Adrenal gland (tissue), 12 donors: ENCODE data around the gene PSME1. TPM values are rescaled to one million over a fixed set of nuclear protein-coding genes. Genes with fewer than 3 reads are reported as not detected.

Experiments
- DNase-seq, 7 donors: peaks; one replicate each; pipeline ENCODE4 v3.0.0-alpha.2; 2019 to 2020
- H3K27ac ChIP-seq, 5 donors: fragments of 200-600 bp; sonication (generic) in 4 of 5; 1 replicate in 3 of 5; 2 replicates in 2 of 5; pipeline versions ENCODE4 v1.5.1 to v1.8.0; 2016 to 2020; ENCODE audit warnings: mild to moderate bottlenecking in 1 of 5
- H3K27me3 ChIP-seq: fragments of 200-600 bp; 2 replicates; pipeline ENCODE4 v1.8.0; 2021
- H3K36me3 ChIP-seq, 2 donors: fragments of 200-600 bp; replicated peaks in 1 of 2; 1 replicate in 1 of 2; 2 replicates in 1 of 2; pipeline versions ENCODE4 v1.5.1 to v1.8.0; 2018 to 2022
- H3K4me1 ChIP-seq, 2 donors: fragments of 200-600 bp; replicated peaks in 1 of 2; 1 replicate in 1 of 2; 2 replicates in 1 of 2; pipeline versions ENCODE4 v1.5.1 to v1.8.0; 2018 to 2021
- H3K4me3 ChIP-seq, 4 donors: fragments of 200-600 bp; sonication (generic) in 3 of 4; one replicate each; pipeline ENCODE4 v1.5.1; 2016 to 2018
- H3K9me3 ChIP-seq, 3 donors: fragments of 200-600 bp; sonication (generic) in 1 of 3; replicated peaks in 1 of 3; 1 replicate in 2 of 3; 2 replicates in 1 of 3; pipeline versions ENCODE4 v1.5.1 to v1.8.0; 2016 to 2021
- POLR2A ChIP-seq, 2 donors: fragments of 450-650 bp; IDR thresholded peaks; one replicate each; pipeline ENCODE4 v1.6.1; 2017; ENCODE audit warnings: antibody characterized with exemption in 2 of 2, mild to moderate bottlenecking in 2 of 2, moderate library complexity in 1 of 2
- WGBS, 4 donors: extraction: QIAGEN DNeasy Blood & Tissue Kit in 2 of 4; methylation state at CpG; one replicate each; pipeline versions ENCODE4 v1.1.5 to v1.1.7; 2013 to 2017; 5-methylcytosine and 5-hydroxymethylcytosine counted together
- intact Hi-C, 2 donors: fragments of 100-400 bp; cut with DNase I; formaldehyde crosslinking; loops; one replicate each; pipeline versions ENCODE4 v1.14.1 to v1.15.0; 2022 to 2023
- polyA plus RNA-seq, 3 donors: library from polyadenylated mRNA; stranded (reverse); fragments of 200-250 nt in 2 of 3; fragments of 350-450 nt in 1 of 3; fragmentation: Illumina TruSeq in 1 of 3; extraction: RNeasy Lipid Tissue Mini Kit (QIAGEN cat#74804) in 1 of 3; gene quantifications; one replicate each; pipeline ENCODE4 v1.2.3, GENCODE V29; 2013 to 2014
- total RNA-seq, 9 donors: library from RNA; depleted of rRNA in 4 of 9; stranded (reverse); fragments of >200 nt in 4 of 9; fragments of 120-200 nt in 1 of 9; fragmentation: NEBNext Ultra II Directional in 1 of 9; extraction: Animal tissue kit (Norgen Biotek cat#: 25700) in 1 of 9; gene quantifications; one replicate each; pipeline versions ENCODE4 v1.1.0 to v1.2.4, GENCODE V29; 2013 to 2023
- TF ChIP-seq, protein P1 (sequence below), 6 experiments: fragments of 450-650 bp in 4 of 6; fragments of 200-600 bp in 2 of 6; sonication (generic) in 1 of 6; IDR thresholded peaks; 1 replicate in 5 of 6; 2 replicates in 1 of 6; pipeline versions ENCODE4 v1.5.1 to v1.8.0; 2016 to 2021; ENCODE audit warnings: antibody characterized with exemption in 6 of 6, mild to moderate bottlenecking in 2 of 6, moderate library complexity in 1 of 6
- donor health status: healthy with polysubstance abuse.
- donor health status: Bipolar disorder and iron deficiency.
- donor health status: DM: yes; HTN: yes; CAD: no.
- donor health status: DM: no; HTN: no; CAD: no.
- donor health status: DM: no; HTN: no; CAD: no.
- donor health status: DM: yes; HTN: yes; CAD: no.

PSME1 gene
- total and polyA plus RNA-seq, 12 donors: 205 to 386 (median 283) TPM

- DNase-seq: no peak
- 84 to 91% (median 89%) methylated on average over 3 of the region's 3 CpGs for WGBS, 4 donors
- no peaks in the 10 kb centered on the region for H3K9me3 ChIP-seq
- H3K27me3 ChIP-seq: no peaks in the 10 kb centered on the region
- H3K27ac ChIP-seq: no peak overlapping the region
- intact Hi-C loops: no loop called here
- H3K4me1 ChIP-seq: peaks cover 16 to 33% of the 10 kb centered on the region in 2 donors
- H3K36me3 ChIP-seq: peaks cover 0 to 55% of the 10 kb centered on the region in 2 donors
- TF ChIP-seq, protein P1, sequence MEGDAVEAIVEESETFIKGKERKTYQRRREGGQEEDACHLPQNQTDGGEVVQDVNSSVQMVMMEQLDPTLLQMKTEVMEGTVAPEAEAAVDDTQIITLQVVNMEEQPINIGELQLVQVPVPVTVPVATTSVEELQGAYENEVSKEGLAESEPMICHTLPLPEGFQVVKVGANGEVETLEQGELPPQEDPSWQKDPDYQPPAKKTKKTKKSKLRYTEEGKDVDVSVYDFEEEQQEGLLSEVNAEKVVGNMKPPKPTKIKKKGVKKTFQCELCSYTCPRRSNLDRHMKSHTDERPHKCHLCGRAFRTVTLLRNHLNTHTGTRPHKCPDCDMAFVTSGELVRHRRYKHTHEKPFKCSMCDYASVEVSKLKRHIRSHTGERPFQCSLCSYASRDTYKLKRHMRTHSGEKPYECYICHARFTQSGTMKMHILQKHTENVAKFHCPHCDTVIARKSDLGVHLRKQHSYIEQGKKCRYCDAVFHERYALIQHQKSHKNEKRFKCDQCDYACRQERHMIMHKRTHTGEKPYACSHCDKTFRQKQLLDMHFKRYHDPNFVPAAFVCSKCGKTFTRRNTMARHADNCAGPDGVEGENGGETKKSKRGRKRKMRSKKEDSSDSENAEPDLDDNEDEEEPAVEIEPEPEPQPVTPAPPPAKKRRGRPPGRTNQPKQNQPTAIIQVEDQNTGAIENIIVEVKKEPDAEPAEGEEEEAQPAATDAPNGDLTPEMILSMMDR (IDR thresholded peaks at IDR 0.05): no peak
- no peak for TF ChIP-seq POLR2A (IDR thresholded peaks at IDR 0.05)
- no peak overlapping the region for H3K4me3 ChIP-seq
These were observed 13.4 kb downstream of the PSME1 start for GRCh38 chr14:24149302-24149969.

DNA sequence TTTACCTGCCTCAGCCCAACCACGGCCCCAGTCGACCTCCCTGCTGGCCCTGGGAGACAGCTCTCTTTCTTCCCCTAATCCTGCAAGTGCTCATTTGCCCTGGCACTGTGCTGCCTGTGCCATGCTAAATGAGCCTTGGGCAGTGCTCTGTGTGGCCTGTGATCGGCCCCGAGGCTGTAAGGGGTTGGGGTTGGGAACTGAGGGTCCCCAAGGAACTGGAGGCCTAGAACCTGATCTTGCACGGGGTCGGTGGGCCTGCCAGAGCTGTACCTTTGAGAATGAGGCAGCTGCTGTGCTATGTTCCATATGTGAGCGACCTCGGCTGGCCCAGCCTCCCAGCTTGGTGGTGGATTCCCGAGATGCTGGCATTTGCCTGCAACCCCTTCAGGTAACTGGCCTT lies 14.1 kb downstream of the PSME1 start:
- peaks cover 0 to 56% of the 10 kb centered on the region in 2 donors for H3K36me3 ChIP-seq
- peaks cover 16 to 26% of the 10 kb centered on the region in 2 donors for H3K4me1 ChIP-seq
- 88 to 95% (median 89%) methylated on average over 5 to 9 of the region's 9 CpGs for WGBS, 4 donors
- H3K27me3 ChIP-seq: no peaks in the 10 kb centered on the region
- intact Hi-C loops: loop anchor here in 1 of 2 donors (10.0 kb wide), 1 partner anchor 85 kb away; no protein-coding TSS in a partner anchor
- H3K4me3 ChIP-seq: no peak overlapping the region
- H3K9me3 ChIP-seq: no peaks in the 10 kb centered on the region
- TF ChIP-seq, protein P1 (IDR thresholded peaks at IDR 0.05): no peak
- no peak for TF ChIP-seq POLR2A (IDR thresholded peaks at IDR 0.05)
- DNase-seq: no peak
- no peak overlapping the region for H3K27ac ChIP-seq

GRCh38 chr14:24150567-24150966 lies 14.6 kb downstream of the PSME1 start:
- no peak for DNase-seq
- Histone ChIP-seq H3K4me1 (peaks cover 12 to 21% of the 10 kb centered on the region in 2 donors), H3K27me3 (no peaks in the 10 kb centered on the region), H3K27ac (no peak overlapping the region), H3K36me3 (peaks cover 0 to 61% of the 10 kb centered on the region in 2 donors), H3K9me3 (no peaks in the 10 kb centered on the region), H3K4me3 (no peak overlapping the region)
- TF ChIP-seq, protein P1 (IDR thresholded peaks at IDR 0.05): no peak
- no peak for TF ChIP-seq POLR2A (IDR thresholded peaks at IDR 0.05)
- WGBS, 4 donors: 81 to 100% (median 89%) methylated on average over 5 to 9 of the region's 9 CpGs
- intact Hi-C loops: loop anchor here in 1 of 2 donors (10.0 kb wide), 1 partner anchor 86 kb away; no protein-coding TSS in a partner anchor

DNA sequence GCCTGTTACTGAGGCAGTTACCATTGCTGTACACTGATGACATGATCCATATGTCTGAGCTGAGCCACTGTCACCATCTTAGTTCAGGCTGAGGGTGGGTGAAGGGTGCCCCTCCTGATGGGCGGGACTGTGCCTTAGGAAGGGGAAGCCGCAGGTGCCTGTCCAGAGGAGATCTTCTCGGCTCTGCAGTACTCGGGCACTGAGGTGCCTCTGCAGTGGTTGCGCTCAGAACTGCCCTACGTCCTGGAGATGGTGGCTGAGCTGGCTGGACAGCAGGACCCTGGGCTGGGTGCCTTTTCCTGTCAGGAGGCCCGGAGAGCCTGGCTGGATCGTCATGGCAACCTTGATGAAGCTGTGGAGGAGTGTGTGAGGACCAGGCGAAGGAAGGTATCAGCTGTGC lies 15.0 kb downstream of the PSME1 start:
- TF ChIP-seq, protein P1 (IDR thresholded peaks at IDR 0.05): no peak
- TF ChIP-seq POLR2A (IDR thresholded peaks at IDR 0.05): no peak
- Histone ChIP-seq H3K27ac (no peak overlapping the region), H3K27me3 (no peaks in the 10 kb centered on the region), H3K4me3 (no peak overlapping the region), H3K4me1 (peaks cover 7 to 17% of the 10 kb centered on the region in 2 donors), H3K9me3 (no peaks in the 10 kb centered on the region), H3K36me3 (peaks cover 0 to 65% of the 10 kb centered on the region in 2 donors)
- WGBS, 4 donors: 76 to 84% (median 80%) methylated on average over 4 to 9 of the region's 9 CpGs
- intact Hi-C loops: loop anchor here in 1 of 2 donors (10.0 kb wide), 1 partner anchor 86 kb away; no protein-coding TSS in a partner anchor
- DNase-seq: no peak
